ENCODE measurements around the gene MS4A6E.
"Not testable (repeated sequence)": the region's sequence is repeated elsewhere in the genome, so short reads cannot be mapped to it uniquely, and the experiment has no call there.

MS4A6E gene

GRCh38 chr11:60348116-60348515 lies 21.1 kb downstream of the MS4A6E start:
- TF ChIP-seq TAF1 (IDR thresholded peaks at IDR 0.05; ENCODE audit: low read depth, low read length): no peak
- FAIRE-seq: no peak
- DNase-seq (ENCODE audit: insufficient read length, low spot score): no peak

- FAIRE-seq (no peak), DNase-seq (ENCODE audit: insufficient read length, low spot score) (no peak)
- no peak for TF ChIP-seq POU2F2 (IDR thresholded peaks at IDR 0.05; ENCODE audit: low read depth, low read length)
- TF ChIP-seq PAX5 (IDR thresholded peaks at IDR 0.05; ENCODE audit: insufficient read depth, low read length, severe bottlenecking): no peak
- no peak for TF ChIP-seq POLR2AphosphoS5 (IDR thresholded peaks at IDR 0.05; ENCODE audit: low read depth, low read length)
- no peak for TF ChIP-seq SPI1 (IDR thresholded peaks at IDR 0.05; ENCODE audit: low read depth, low read length)
- TF ChIP-seq POLR2A (IDR thresholded peaks at IDR 0.05; ENCODE audit: low read depth, low read length): no peak
- no peak for TF ChIP-seq TAF1 (IDR thresholded peaks at IDR 0.05; ENCODE audit: low read depth, low read length)
Observed at GRCh38 chr11:60349990-60350389, 22.9 kb downstream of the MS4A6E start.

- no peak for DNase-seq (ENCODE audit: insufficient read length, low spot score)
- no peak for FAIRE-seq
- TF ChIP-seq POLR2A (IDR thresholded peaks at IDR 0.05; ENCODE audit: low read depth, low read length) (no peak), PAX5 (IDR thresholded peaks at IDR 0.05; ENCODE audit: insufficient read depth, low read length, severe bottlenecking) (no peak), SPI1 (IDR thresholded peaks at IDR 0.05; ENCODE audit: low read depth, low read length) (no peak), TAF1 (IDR thresholded peaks at IDR 0.05; ENCODE audit: low read depth, low read length) (no peak), POU2F2 (IDR thresholded peaks at IDR 0.05; ENCODE audit: low read depth, low read length) (no peak), POLR2AphosphoS5 (IDR thresholded peaks at IDR 0.05; ENCODE audit: low read depth, low read length) (no peak)
Observed at GRCh38 chr11:60357771-60358170, 30.7 kb downstream of the MS4A6E start.

- FAIRE-seq (no peak), DNase-seq (ENCODE audit: insufficient read length, low spot score) (no peak)
- TF ChIP-seq SPI1 (IDR thresholded peaks at IDR 0.05; ENCODE audit: low read depth, low read length): no peak
- no peak for TF ChIP-seq POLR2A (IDR thresholded peaks at IDR 0.05; ENCODE audit: low read depth, low read length)
- TF ChIP-seq TAF1 (IDR thresholded peaks at IDR 0.05; ENCODE audit: low read depth, low read length): no peak
- TF ChIP-seq POU2F2 (IDR thresholded peaks at IDR 0.05; ENCODE audit: low read depth, low read length): no peak
- TF ChIP-seq PAX5 (IDR thresholded peaks at IDR 0.05; ENCODE audit: insufficient read depth, low read length, severe bottlenecking): no peak
- TF ChIP-seq POLR2AphosphoS5 (IDR thresholded peaks at IDR 0.05; ENCODE audit: low read depth, low read length): no peak
Observed at GRCh38 chr11:60360621-60361020, 33.6 kb downstream of the MS4A6E start.

- TF ChIP-seq PAX5 (IDR thresholded peaks at IDR 0.05; ENCODE audit: insufficient read depth, low read length, severe bottlenecking) (no peak), POU2F2 (IDR thresholded peaks at IDR 0.05; ENCODE audit: low read depth, low read length) (no peak), TAF1 (IDR thresholded peaks at IDR 0.05; ENCODE audit: low read depth, low read length) (no peak), POLR2AphosphoS5 (IDR thresholded peaks at IDR 0.05; ENCODE audit: low read depth, low read length) (no peak), SPI1 (IDR thresholded peaks at IDR 0.05; ENCODE audit: low read depth, low read length) (no peak), POLR2A (IDR thresholded peaks at IDR 0.05; ENCODE audit: low read depth, low read length) (no peak)
- FAIRE-seq: no peak
Observed at GRCh38 chr11:60362241-60362640, 35.2 kb downstream of the MS4A6E start.

GRCh38 chr11:60363542-60364470 lies 36.8 kb downstream of the MS4A6E start:
- no peak for TF ChIP-seq POLR2A (IDR thresholded peaks at IDR 0.05; ENCODE audit: low read depth, low read length)
- no peak for TF ChIP-seq TAF1 (IDR thresholded peaks at IDR 0.05; ENCODE audit: low read depth, low read length)
- TF ChIP-seq POU2F2 (IDR thresholded peaks at IDR 0.05; ENCODE audit: low read depth, low read length): no peak
- no peak for TF ChIP-seq POLR2AphosphoS5 (IDR thresholded peaks at IDR 0.05; ENCODE audit: low read depth, low read length)
- peak; percentile 95 for FAIRE-seq
- peak; percentile 32 for DNase-seq (ENCODE audit: insufficient read length, low spot score)

More at GRCh38 chr11:60362241-60362640, 35.2 kb downstream of the MS4A6E start:
- DNase-seq (ENCODE audit: insufficient read length, low spot score): no peak

- not testable (repeated sequence) for DNase-seq (ENCODE audit: insufficient read length, low spot score); FAIRE-seq
Observed at GRCh38 chr11:60366262-60366904, 39.3 kb downstream of the MS4A6E start.

GRCh38 chr11:60367009-60367408 lies 40.0 kb downstream of the MS4A6E start:
- TF ChIP-seq POLR2AphosphoS5 (IDR thresholded peaks at IDR 0.05; ENCODE audit: low read depth, low read length) (no peak), POLR2A (IDR thresholded peaks at IDR 0.05; ENCODE audit: low read depth, low read length) (no peak), POU2F2 (IDR thresholded peaks at IDR 0.05; ENCODE audit: low read depth, low read length) (peak; percentile 73), TAF1 (IDR thresholded peaks at IDR 0.05; ENCODE audit: low read depth, low read length) (no peak)
- DNase-seq (ENCODE audit: insufficient read length, low spot score): peak; percentile 47
- FAIRE-seq: no peak

- no peak for TF ChIP-seq SPI1 (IDR thresholded peaks at IDR 0.05; ENCODE audit: low read depth, low read length)
- FAIRE-seq (no peak), DNase-seq (ENCODE audit: insufficient read length, low spot score) (no peak)
Observed at GRCh38 chr11:60367896-60368295, 40.8 kb downstream of the MS4A6E start.

GRCh38 chr11:60370252-60370810 lies 43.3 kb downstream of the MS4A6E start:
- TF ChIP-seq TAF1 (IDR thresholded peaks at IDR 0.05; ENCODE audit: low read depth, low read length): no peak
- DNase-seq (ENCODE audit: insufficient read length, low spot score) (no peak), FAIRE-seq (no peak)
